GM12878 (cell line): ENCODE data around the gene THTPA. TPM values are rescaled to one million over a fixed set of nuclear protein-coding genes. Genes with fewer than 3 reads are reported as not detected.

Source experiments
- ATAC-seq: fragments of 200-7000 bp; cut with Tn5 transposase; 3 replicates; pipeline ENCODE4 v1.9.1; 2020; ENCODE audit warnings: mild to moderate bottlenecking, moderate library complexity
- BruUV-seq: library from RNA; stranded (reverse); fragments of 400-500 nt; replicated peaks from 2 replicates; lab custom pipeline; 2021; lab: Mats Ljungman, UMichigan
- CTCF ChIA-PET: fragments of 300-600 bp; sonication (Branson Sonifier 250); formaldehyde crosslinking; extraction: SDS; loops from one replicate; lab custom pipeline; 2021; ENCODE audit warnings: inconsistent platforms; lab: Yijun Ruan, JAX
- POLR2A ChIA-PET: fragments of 350-600 bp; formaldehyde crosslinking; extraction: SDS; loops from one replicate; lab custom pipeline; 2021; ENCODE audit warnings: inconsistent platforms; lab: Charles Lee
- RAD21 ChIA-PET: fragments of 300-600 bp; sonication (Branson Sonifier 250); formaldehyde crosslinking; loops from one replicate; lab custom pipeline; 2023; ENCODE audit warnings: antibody characterized with exemption; ENCODE audit not compliant: unreplicated experiment; lab: Charles Lee
- SMC1A ChIA-PET: fragments of 300-600 bp; sonication (Branson Sonifier 250); formaldehyde crosslinking; loops from one replicate; lab custom pipeline; 2023; ENCODE audit not compliant: unreplicated experiment, uncharacterized antibody; lab: Charles Lee
- DNase-seq: peaks from one replicate; pipeline ENCODE4 v3.0.0-alpha.2; 2011; ENCODE audit warnings: low read depth, low spot score
- FAIRE-seq: peaks from 3 replicates; lab custom pipeline; 2011; peaks lifted over from hg19 to GRCh38; lab: Jason Lieb, UNC
- H2AFZ ChIP-seq: 2 replicates; pipeline ENCODE4 v1.6.0; 2011; ENCODE audit warnings: low read depth, low read length, control low read depth; ENCODE audit not compliant: control insufficient read depth
- H3K27ac ChIP-seq: 2 replicates; pipeline ENCODE4 v1.5.1; 2011; ENCODE audit warnings: control low read depth; ENCODE audit not compliant: control insufficient read depth, insufficient read depth
- H3K27me3 ChIP-seq, 2 experiments: replicated peaks in 1 of 2; 2 replicates each; pipeline versions ENCODE4 v1.6.0 to v1.6.1; 2011; ENCODE audit warnings: low read length in 1 of 2; ENCODE audit not compliant: control insufficient read depth in 2 of 2, insufficient read depth in 2 of 2
- H3K36me3 ChIP-seq, 2 experiments: 2 replicates each; pipeline ENCODE4 v1.5.1; 2011; ENCODE audit warnings: low read length in 1 of 2; ENCODE audit not compliant: control insufficient read depth in 2 of 2, insufficient read depth in 2 of 2
- H3K4me1 ChIP-seq: 2 replicates; pipeline ENCODE4 v1.6.1; 2011; ENCODE audit warnings: mild to moderate bottlenecking, low read length, moderate library complexity, mixed read lengths; ENCODE audit not compliant: control insufficient read depth, insufficient read depth
- H3K4me2 ChIP-seq: 2 replicates; pipeline ENCODE4 v1.6.0; 2011; ENCODE audit warnings: control low read depth; ENCODE audit not compliant: control insufficient read depth, insufficient read depth
- H3K4me3 ChIP-seq: fragments of 200-600 bp; sonication (generic); 2 replicates; pipeline ENCODE4 v1.5.1; 2016
- H3K79me2 ChIP-seq: 2 replicates; pipeline ENCODE4 v1.6.0; 2011; ENCODE audit warnings: low read length; ENCODE audit not compliant: control insufficient read depth, insufficient read depth
- H3K9ac ChIP-seq: 2 replicates; pipeline ENCODE4 v1.8.0; 2011; ENCODE audit warnings: low read length, control low read depth, mixed read lengths; ENCODE audit not compliant: control insufficient read depth, insufficient read depth
- H3K9me3 ChIP-seq: replicated peaks from 3 replicates; pipeline ENCODE4 v1.5.1; 2011; ENCODE audit warnings: mild to moderate bottlenecking, low read length; ENCODE audit not compliant: control insufficient read depth, insufficient read depth
- H4K20me1 ChIP-seq: 2 replicates; pipeline ENCODE4 v1.6.0; 2011; ENCODE audit not compliant: control insufficient read depth, insufficient read depth
- BACH1 ChIP-seq: fragments of 450-650 bp; IDR thresholded peaks from 2 replicates; pipeline ENCODE4 v1.6.1; 2017; ENCODE audit warnings: mild to moderate bottlenecking, borderline replicate concordance
- BCLAF1 ChIP-seq: fragments of 450-650 bp; IDR thresholded peaks from 2 replicates; pipeline ENCODE4 v1.6.1; 2017; ENCODE audit warnings: antibody characterized with exemption, mild to moderate bottlenecking, moderate library complexity
- BHLHE40 ChIP-seq, 2 experiments: fragments of 450-650 bp in 1 of 2; IDR thresholded peaks; 2 replicates each; pipeline ENCODE4 v1.6.1; 2011 to 2017; ENCODE audit warnings: low read depth in 2 of 2, borderline replicate concordance in 1 of 2, improper control_type of control experiment in 1 of 2, low read length in 1 of 2, mild to moderate bottlenecking in 1 of 2
- CBX3 ChIP-seq: fragments of 200-600 bp; sonication (generic); IDR thresholded peaks from 2 replicates; pipeline ENCODE4 v1.6.1; 2016; ENCODE audit warnings: low read depth, borderline replicate concordance
- EED ChIP-seq: sonication (generic); IDR thresholded peaks from 2 replicates; pipeline ENCODE4 v1.6.1; 2016; ENCODE audit warnings: antibody characterized with exemption, low read depth
- HSF1 ChIP-seq: fragments of 150-350 bp; IDR thresholded peaks from 2 replicates; pipeline ENCODE4 v1.6.1; 2014; ENCODE audit warnings: mild to moderate bottlenecking, low read depth, low read length
- IKZF2 ChIP-seq, 2 experiments: fragments of 450-650 bp; IDR thresholded peaks; 2 replicates each; pipeline ENCODE4 v1.6.1; 2017; ENCODE audit warnings: mild to moderate bottlenecking in 2 of 2, moderate library complexity in 2 of 2
- IRF4 ChIP-seq: IDR thresholded peaks from 2 replicates; pipeline ENCODE4 v1.6.1; 2011; ENCODE audit warnings: low read depth, low read length
- KLF5 ChIP-seq: fragments of 450-650 bp; IDR thresholded peaks from 2 replicates; pipeline ENCODE4 v1.6.1; 2014; ENCODE audit warnings: mild to moderate bottlenecking; ENCODE audit not compliant: partially characterized antibody
- NFIC ChIP-seq: IDR thresholded peaks from 2 replicates; pipeline ENCODE4 v1.6.1; 2012; ENCODE audit warnings: low read depth, mild to moderate bottlenecking, inconsistent platforms, low read length, moderate library complexity
- NFYB ChIP-seq: IDR thresholded peaks from 2 replicates; pipeline ENCODE4 v1.6.1; 2011; ENCODE audit warnings: low read depth, mild to moderate bottlenecking, low read length, improper control_type of control experiment, moderate library complexity; ENCODE audit not compliant: insufficient read depth
- NR2F1 ChIP-seq: fragments of 450-650 bp; conservative IDR thresholded peaks from 2 replicates; pipeline ENCODE4 v1.6.1; 2017; ENCODE audit warnings: mild to moderate bottlenecking
- RAD51 ChIP-seq: fragments of 450-650 bp; IDR thresholded peaks from 2 replicates; pipeline ENCODE4 v1.6.1; 2016; ENCODE audit warnings: moderate library complexity, mild to moderate bottlenecking, inconsistent platforms
- SIX5 ChIP-seq: IDR thresholded peaks from 2 replicates; pipeline ENCODE4 v1.6.1; 2011; ENCODE audit warnings: mild to moderate bottlenecking, low read depth, low read length, moderate library complexity; ENCODE audit not compliant: severe bottlenecking
- TBL1XR1 ChIP-seq: IDR thresholded peaks from 2 replicates; pipeline ENCODE4 v1.6.1; 2012; ENCODE audit warnings: low read depth, low read length, improper control_type of control experiment
- TCF3 ChIP-seq: IDR thresholded peaks from 2 replicates; pipeline ENCODE4 v1.6.1; 2012; ENCODE audit warnings: low read depth, mild to moderate bottlenecking, low read length, borderline replicate concordance; ENCODE audit not compliant: insufficient read depth
- whole genome bisulfite sequencing: methylation state at CpG from one replicate; pipeline ENCODE4 v1.1.6; 2016; ENCODE audit warnings: low lambda C conversion rate; ENCODE audit not compliant: insufficient replicate concordance, insufficient coverage; ENCODE audit errors: missing lambda C conversion rate; 5-methylcytosine and 5-hydroxymethylcytosine counted together
- in situ Hi-C: fragments of 300-500 bp; cut with MboI; formaldehyde crosslinking; loops from 9 replicates; pipeline ENCODE4 v1.14.3; 2018; ENCODE audit warnings: mixed read lengths
- intact Hi-C: fragments of 100-400 bp; cut with micrococcal nuclease; formaldehyde crosslinking; loops from one replicate; pipeline ENCODE4 v1.14.2; 2022; ENCODE audit not compliant: unreplicated experiment
- polyA plus RNA-seq, 11 experiments: library from polyadenylated mRNA; depleted of rRNA in 4 of 11; unstranded in 6 of 11; stranded (reverse) in 5 of 11; fragments of >200 nt; fragmentation: Nextera tagmentation in 4 of 11; fragmentation: Illumina TruSeq in 1 of 11; extraction: Ambion mirVana in 4 of 11; extraction: Trizol in 1 of 11; gene quantifications; 1 replicate in 1 of 11; 2 replicates in 10 of 11; pipeline versions ENCODE4 v1.2.1 to v1.2.3, GENCODE V29; 2011 to 2016; ENCODE audit warnings: inconsistent platforms in 2 of 11, missing spikeins in 2 of 11, low read depth in 1 of 11
- total RNA-seq, 4 experiments: library from RNA; depleted of rRNA in 3 of 4; stranded (reverse); fragments of >200 nt in 3 of 4; fragmentation: Illumina TruSeq in 1 of 4; extraction: Trizol in 1 of 4; gene quantifications; 2 replicates each; pipeline versions ENCODE4 v1.2.1 to v1.2.3, GENCODE V29; 2013 to 2021
- TF ChIP-seq, protein P1 (sequence below): fragments of 450-650 bp; IDR thresholded peaks from 2 replicates; pipeline ENCODE4 v1.6.1; 2018; ENCODE audit warnings: borderline replicate concordance, mild to moderate bottlenecking; ENCODE audit not compliant: partially characterized antibody

The THTPA gene
- total and polyA plus RNA-seq, 10 of the 15 experiments (the other 5 are each of a cell fraction or from before 2014, with no cell fraction given) = 3.1 to 24.9 (median 12.8) TPM

GRCh38 chr14:23521785-23522640 lies 34.1 kb upstream of the THTPA start:
- RAD21 ChIA-PET = no interaction called here
- no peak overlapping the region for H3K9ac ChIP-seq
- intact Hi-C loops (no loop called here), in situ Hi-C loops (no loop called here)
- no peaks in the 10 kb centered on the region for H3K4me1 ChIP-seq
- H3K27me3 ChIP-seq = no peaks in the 10 kb centered on the region
- H4K20me1 ChIP-seq = no peaks in the 10 kb centered on the region
- H2AFZ ChIP-seq = no peak overlapping the region
- H3K36me3 ChIP-seq = no peaks in the 10 kb centered on the region
- no peak overlapping the region for H3K4me2 ChIP-seq
- H3K27ac ChIP-seq = no peak overlapping the region
- SMC1A ChIA-PET = interaction anchor here (1.3 kb wide), 1 partner anchor 35 kb away, joined by 3 read pairs; no protein-coding TSS in a partner anchor
- H3K79me2 ChIP-seq = no peaks in the 10 kb centered on the region
- no TSS peak for BruUV-seq
- FAIRE-seq (no peak), ATAC-seq (no peak), DNase-seq (no peak)
- H3K9me3 ChIP-seq = no peaks in the 10 kb centered on the region
- H3K4me3 ChIP-seq = no peak overlapping the region
- CTCF ChIA-PET = interaction anchor here (1.5 kb wide), 1 partner anchor 37 kb away, joined by 3 read pairs; no protein-coding TSS in a partner anchor
- 61% methylated on average over 19 of the region's 20 CpGs for WGBS
- POLR2A ChIA-PET = no interaction called here
- TF ChIP-seq TBL1XR1 (no peak), SIX5 (no peak), NFIC (no peak), HSF1 (no peak), BHLHE40 (IDR thresholded peaks at IDR 0.05; ENCODE audit: borderline replicate concordance in 1 of 2, low read depth in 2 of 2, low read length in 1 of 2) (no peak), IKZF2 (IDR thresholded peaks at IDR 0.05) (no peak), NFYB (no peak), TCF3 (no peak), IRF4 (no peak), BACH1 (no peak), BCLAF1 (no peak), EED (no peak), NR2F1 (no peak), KLF5 (no peak), CBX3 (no peak), RAD51 (no peak)
- TF ChIP-seq, protein P1, sequence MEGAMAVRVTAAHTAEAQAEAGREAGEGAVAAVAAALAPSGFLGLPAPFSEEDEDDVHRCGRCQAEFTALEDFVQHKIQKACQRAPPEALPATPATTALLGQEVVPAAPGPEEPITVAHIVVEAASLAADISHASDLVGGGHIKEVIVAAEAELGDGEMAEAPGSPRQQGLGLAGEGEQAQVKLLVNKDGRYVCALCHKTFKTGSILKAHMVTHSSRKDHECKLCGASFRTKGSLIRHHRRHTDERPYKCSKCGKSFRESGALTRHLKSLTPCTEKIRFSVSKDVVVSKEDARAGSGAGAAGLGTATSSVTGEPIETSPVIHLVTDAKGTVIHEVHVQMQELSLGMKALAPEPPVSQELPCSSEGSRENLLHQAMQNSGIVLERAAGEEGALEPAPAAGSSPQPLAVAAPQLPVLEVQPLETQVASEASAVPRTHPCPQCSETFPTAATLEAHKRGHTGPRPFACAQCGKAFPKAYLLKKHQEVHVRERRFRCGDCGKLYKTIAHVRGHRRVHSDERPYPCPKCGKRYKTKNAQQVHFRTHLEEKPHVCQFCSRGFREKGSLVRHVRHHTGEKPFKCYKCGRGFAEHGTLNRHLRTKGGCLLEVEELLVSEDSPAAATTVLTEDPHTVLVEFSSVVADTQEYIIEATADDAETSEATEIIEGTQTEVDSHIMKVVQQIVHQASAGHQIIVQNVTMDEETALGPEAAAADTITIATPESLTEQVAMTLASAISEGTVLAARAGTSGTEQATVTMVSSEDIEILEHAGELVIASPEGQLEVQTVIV = no peak
